ENCODE results near the gene SLC26A1.

- TF ChIP-seq EZH2 (IDR thresholded peaks at IDR 0.05; ENCODE audit: insufficient read depth, poor library complexity, severe bottlenecking) (no peak), EZH2phosphoT487 (IDR thresholded peaks at IDR 0.05; ENCODE audit: insufficient read depth, low read depth) (no peak)
Observed at GRCh38 chr4:1004071-1004418, 10.8 kb upstream of the SLC26A1 start.
